ENCODE measurements around the gene LRRFIP1. TPM values are rescaled to one million over a fixed set of nuclear protein-coding genes. Genes with fewer than 3 reads are reported as not detected.

Gene LRRFIP1
- total and polyA plus RNA-seq, 10 of the 15 experiments (the other 5 are each of a cell fraction or from before 2014, with no cell fraction given): 36.2 to 120 (median 74.3) TPM

GRCh38 chr2:237652854-237653253 is 25.5 kb downstream of the LRRFIP1 start:
- WGBS (ENCODE audit: insufficient coverage, insufficient replicate concordance, low lambda C conversion rate, missing lambda C conversion rate): 0% methylated on average over 2 of the region's 2 CpGs
- TF ChIP-seq SPI1 (IDR thresholded peaks at IDR 0.05; ENCODE audit: borderline replicate concordance, insufficient read depth, low read depth, low read length): peak; percentile 8; the same call in 1 of the 2 replicates
- no peak for TF ChIP-seq ZNF217 (IDR thresholded peaks at IDR 0.05)
- H3K9ac ChIP-seq (ENCODE audit: control insufficient read depth, insufficient read depth, low read length): no peak overlapping the region
- H3K27me3 ChIP-seq (replicated peaks in 1 of 2; ENCODE audit: control insufficient read depth in 2 of 2, insufficient read depth in 2 of 2, low read length in 1 of 2): peaks cover 2 to 3% of the 10 kb centered on the region in 2 experiments; a peak in 3 of 4 replicates
- ChIA-PET POLR2A (no interaction called here), SMC1A (ENCODE audit: uncharacterized antibody, unreplicated experiment) (no interaction called here), RAD21 (ENCODE audit: unreplicated experiment) (no interaction called here), CTCF (no interaction called here)
- ATAC-seq (no peak), DNase-seq (ENCODE audit: low read depth, low spot score) (no peak), FAIRE-seq (no peak)
- no peak overlapping the region for H2AFZ ChIP-seq (ENCODE audit: control insufficient read depth, low read depth, low read length)
- H3K27ac ChIP-seq (ENCODE audit: control insufficient read depth, insufficient read depth): no peak overlapping the region
- H4K20me1 ChIP-seq (ENCODE audit: control insufficient read depth, insufficient read depth): no peaks in the 10 kb centered on the region
- no peaks in the 10 kb centered on the region for H3K4me1 ChIP-seq (ENCODE audit: control insufficient read depth, insufficient read depth, low read length)
- no peaks in the 10 kb centered on the region for H3K79me2 ChIP-seq (ENCODE audit: control insufficient read depth, insufficient read depth, low read length)
- in situ Hi-C loops (cut with MboI): no loop called here
- intact Hi-C loops (cut with micrococcal nuclease; ENCODE audit: unreplicated experiment): no loop called here
- no peak overlapping the region for H3K4me2 ChIP-seq (ENCODE audit: control insufficient read depth, insufficient read depth)
- H3K9me3 ChIP-seq (replicated peaks; ENCODE audit: control insufficient read depth, insufficient read depth, low read length): no peaks in the 10 kb centered on the region; the same call in 1 of the 3 replicates
- no TSS peak for BruUV-seq (replicated peaks)
- no peak overlapping the region for H3K4me3 ChIP-seq
- H3K36me3 ChIP-seq (ENCODE audit: control insufficient read depth in 2 of 2, insufficient read depth in 2 of 2, low read length in 1 of 2): no peaks in the 10 kb centered on the region

DNA sequence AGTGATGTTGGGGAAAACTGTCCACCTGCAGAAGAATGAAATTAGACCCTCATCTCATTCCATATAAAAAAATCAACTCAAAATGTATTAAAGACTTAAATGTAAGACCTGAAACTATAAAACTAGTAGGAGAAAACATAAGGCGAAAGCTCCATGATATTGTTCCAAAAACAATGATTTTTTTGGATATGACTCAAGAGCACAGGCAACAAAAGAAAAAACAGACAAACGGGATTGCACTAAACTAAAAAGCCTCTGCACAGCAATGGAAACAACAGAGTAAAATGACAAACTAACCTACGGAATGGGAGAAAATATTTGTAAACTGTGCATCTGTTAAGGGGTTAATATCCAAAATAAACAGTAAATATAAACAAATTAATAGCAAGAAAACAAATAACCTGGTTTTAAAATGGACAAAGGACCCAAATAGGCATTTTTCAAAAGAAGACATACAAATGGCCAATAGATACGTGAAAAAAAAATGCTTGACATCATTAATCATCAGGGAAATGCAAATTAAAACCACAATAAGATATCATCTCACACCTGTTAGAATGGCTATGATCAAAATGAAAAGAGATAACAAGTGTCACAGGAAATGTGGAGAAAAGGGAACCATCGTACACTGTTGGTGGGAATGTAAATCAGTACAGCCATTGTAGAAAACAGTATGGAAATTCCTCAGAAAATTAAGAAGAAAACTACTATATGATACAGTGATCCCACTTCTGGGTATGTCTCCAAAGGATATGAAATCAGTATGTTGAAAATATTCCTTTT is 26.6 kb downstream of the LRRFIP1 start:
- no peak for DNase-seq (ENCODE audit: low read depth, low spot score)
- Histone ChIP-seq H2AFZ (ENCODE audit: control insufficient read depth, low read depth, low read length) (no peak overlapping the region), H4K20me1 (ENCODE audit: control insufficient read depth, insufficient read depth) (no peaks in the 10 kb centered on the region), H3K4me3 (no peak overlapping the region), H3K27ac (ENCODE audit: control insufficient read depth, insufficient read depth) (no peak overlapping the region), H3K79me2 (ENCODE audit: control insufficient read depth, insufficient read depth, low read length) (no peaks in the 10 kb centered on the region), H3K4me1 (ENCODE audit: control insufficient read depth, insufficient read depth, low read length) (no peaks in the 10 kb centered on the region), H3K9ac (ENCODE audit: control insufficient read depth, insufficient read depth, low read length) (no peak overlapping the region), H3K4me2 (ENCODE audit: control insufficient read depth, insufficient read depth) (no peak overlapping the region), H3K27me3 (replicated peaks in 1 of 2; ENCODE audit: control insufficient read depth in 2 of 2, insufficient read depth in 2 of 2, low read length in 1 of 2) (peaks cover 2 to 3% of the 10 kb centered on the region in 2 experiments; a peak in 3 of 4 replicates), H3K9me3 (replicated peaks; ENCODE audit: control insufficient read depth, insufficient read depth, low read length) (no peaks in the 10 kb centered on the region; the same call in 1 of the 3 replicates), H3K36me3 (ENCODE audit: control insufficient read depth in 2 of 2, insufficient read depth in 2 of 2, low read length in 1 of 2) (no peaks in the 10 kb centered on the region)
- no peak for FAIRE-seq
- CTCF ChIA-PET: no interaction called here
- 36% methylated on average over 5 of the region's 5 CpGs for WGBS (ENCODE audit: insufficient coverage, insufficient replicate concordance, low lambda C conversion rate, missing lambda C conversion rate)
- no TSS peak for BruUV-seq (replicated peaks)
- in situ Hi-C loops (cut with MboI): no loop called here
- intact Hi-C loops (cut with micrococcal nuclease; ENCODE audit: unreplicated experiment): no loop called here
- TF ChIP-seq SREBF1 (IDR thresholded peaks at IDR 0.05; ENCODE audit: low read length) (no peak), POLR2A (IDR thresholded peaks at IDR 0.05; ENCODE audit: low read depth, low read length) (no peak)
- TF ChIP-seq, protein P1, sequence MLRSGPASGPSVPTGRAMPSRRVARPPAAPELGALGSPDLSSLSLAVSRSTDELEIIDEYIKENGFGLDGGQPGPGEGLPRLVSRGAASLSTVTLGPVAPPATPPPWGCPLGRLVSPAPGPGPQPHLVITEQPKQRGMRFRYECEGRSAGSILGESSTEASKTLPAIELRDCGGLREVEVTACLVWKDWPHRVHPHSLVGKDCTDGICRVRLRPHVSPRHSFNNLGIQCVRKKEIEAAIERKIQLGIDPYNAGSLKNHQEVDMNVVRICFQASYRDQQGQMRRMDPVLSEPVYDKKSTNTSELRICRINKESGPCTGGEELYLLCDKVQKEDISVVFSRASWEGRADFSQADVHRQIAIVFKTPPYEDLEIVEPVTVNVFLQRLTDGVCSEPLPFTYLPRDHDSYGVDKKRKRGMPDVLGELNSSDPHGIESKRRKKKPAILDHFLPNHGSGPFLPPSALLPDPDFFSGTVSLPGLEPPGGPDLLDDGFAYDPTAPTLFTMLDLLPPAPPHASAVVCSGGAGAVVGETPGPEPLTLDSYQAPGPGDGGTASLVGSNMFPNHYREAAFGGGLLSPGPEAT (IDR thresholded peaks at IDR 0.05; ENCODE audit: low read depth): no peak
- RAD21 ChIA-PET (ENCODE audit: unreplicated experiment): no interaction called here
- POLR2A ChIA-PET: no interaction called here
- ATAC-seq: no peak
- SMC1A ChIA-PET (ENCODE audit: uncharacterized antibody, unreplicated experiment): interaction anchor here (0.7 kb wide), 1 partner anchor 9 kb away, joined by 3 read pairs; no protein-coding TSS in a partner anchor

All from GM12878 (cell line).